Measurements from ENCODE around the gene SUSD1.

SUSD1 gene

DNA sequence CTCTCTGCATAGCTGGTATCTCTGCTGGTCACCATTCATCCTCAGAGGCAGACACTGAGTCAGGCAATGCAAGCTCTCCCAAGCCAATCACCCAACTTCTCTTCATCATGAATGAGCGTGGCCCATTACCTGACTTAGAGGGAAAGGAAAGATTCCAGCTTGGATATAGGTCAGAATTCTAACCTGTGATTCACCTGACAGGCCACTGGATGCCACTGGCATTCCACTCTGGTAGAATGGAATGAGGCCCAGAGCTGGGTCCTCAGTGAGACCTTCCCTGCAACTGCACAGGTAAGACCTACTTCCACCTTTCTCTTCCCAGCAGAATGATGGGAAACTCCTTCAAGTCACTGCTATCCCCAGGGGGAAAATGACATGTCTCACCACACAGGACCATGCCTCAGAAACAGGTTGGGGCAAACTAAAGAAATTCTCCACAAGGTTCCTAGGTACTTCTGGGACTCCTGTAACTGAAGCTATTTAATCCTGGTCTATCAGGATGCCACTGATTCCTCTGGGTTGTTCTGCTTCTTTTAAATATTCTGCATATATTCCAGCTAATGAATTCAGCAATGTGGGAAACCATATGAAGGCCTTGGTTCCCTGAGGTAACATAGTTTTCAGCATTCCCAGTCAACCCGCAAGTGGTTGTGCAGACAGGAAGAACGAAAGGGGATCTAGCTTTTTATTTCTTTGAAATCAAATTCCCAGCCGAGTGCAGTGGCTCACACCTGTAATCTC is 62.0 kb downstream of the SUSD1 start:
- no peak overlapping the region for H3K4me2 ChIP-seq (ENCODE audit: low read length)
- H2BK120ac ChIP-seq (ENCODE audit: low read depth, low read length): no peak overlapping the region
- H3K27me3 ChIP-seq (ENCODE audit: insufficient read depth, low read length, poor library complexity): no peaks in the 10 kb centered on the region
- no peak overlapping the region for H2BK15ac ChIP-seq (replicated peaks; ENCODE audit: low read depth)
- no peak overlapping the region for H2AK5ac ChIP-seq (ENCODE audit: low read length)
- no peaks in the 10 kb centered on the region for H3K79me2 ChIP-seq (ENCODE audit: control insufficient read depth, insufficient read depth, low read length)
- H3K36me3 ChIP-seq (ENCODE audit: control insufficient read depth, insufficient read depth, low read length): no peaks in the 10 kb centered on the region
- H3K18ac ChIP-seq (ENCODE audit: low read length): no peak overlapping the region
- peak; percentile 80 for DNase-seq
- no peak overlapping the region for H4K5ac ChIP-seq (ENCODE audit: low read length)
- no peak overlapping the region for H3K23ac ChIP-seq (ENCODE audit: low read length)
- no CpG with 5 or more reads among the region's 4 CpGs for WGBS (ENCODE audit: extremely low coverage, insufficient coverage, low lambda C conversion rate)
- no peak overlapping the region for H3K27ac ChIP-seq (ENCODE audit: low read depth, low read length)
- H3K4ac ChIP-seq (ENCODE audit: low read depth, low read length): no peak overlapping the region
- H4K8ac ChIP-seq (ENCODE audit: low read depth, low read length): no peak overlapping the region
- no peak overlapping the region for H3K9ac ChIP-seq (ENCODE audit: low read length)
- H3K4me3 ChIP-seq (ENCODE audit: low read length): no peak overlapping the region
- no peak overlapping the region for H2BK5ac ChIP-seq (ENCODE audit: low read length)
- no peak overlapping the region for H3K56ac ChIP-seq (ENCODE audit: low read length)
- H3K4me1 ChIP-seq (ENCODE audit: control insufficient read depth, low read depth, low read length): no peaks in the 10 kb centered on the region
- no peaks in the 10 kb centered on the region for H3K79me1 ChIP-seq (ENCODE audit: low read length)

DNA sequence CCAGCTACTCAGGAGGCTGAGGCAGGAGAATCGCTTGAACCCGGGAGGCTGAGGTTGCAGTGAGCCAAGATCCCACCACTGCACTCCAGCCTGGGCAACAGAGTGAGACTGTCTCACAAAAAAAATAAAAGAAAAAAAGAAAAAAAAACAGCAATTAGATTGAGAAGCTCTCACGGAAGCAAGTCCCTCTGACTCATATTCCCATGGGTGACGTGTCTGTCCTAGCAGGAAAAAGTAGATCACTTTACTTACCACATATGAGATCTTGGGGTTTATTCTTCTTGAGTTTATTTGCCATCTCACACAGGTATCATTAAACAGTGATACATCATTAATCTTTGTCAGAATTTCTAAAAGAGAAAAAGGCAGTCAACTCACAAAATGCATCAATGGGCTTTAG is 62.6 kb downstream of the SUSD1 start:
- no peak for DNase-seq
- no CpG with 5 or more reads among the region's 4 CpGs for WGBS (ENCODE audit: extremely low coverage, insufficient coverage, low lambda C conversion rate)
- H2AK5ac ChIP-seq (ENCODE audit: low read length): no peak overlapping the region

DNA sequence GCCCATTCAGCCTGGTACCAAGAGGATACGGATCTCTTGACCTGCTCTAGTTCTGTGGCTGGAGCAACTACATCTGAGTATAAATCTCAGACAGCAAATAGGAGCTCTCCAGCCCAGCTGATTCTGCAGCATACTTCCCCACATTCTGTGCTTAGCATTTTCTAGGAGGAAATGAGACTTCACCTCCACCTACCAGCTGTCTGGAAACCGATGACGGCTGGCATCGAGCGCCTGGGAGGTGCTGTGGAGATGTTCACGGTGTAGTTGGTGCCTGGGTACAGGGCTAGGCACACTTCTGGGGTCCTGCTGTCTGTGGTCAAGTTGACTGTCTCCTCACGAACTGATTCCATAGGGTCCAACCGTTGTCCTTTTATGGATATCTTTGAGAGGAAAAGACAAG is 63.6 kb downstream of the SUSD1 start:
- H3K4ac ChIP-seq (ENCODE audit: low read depth, low read length): no peak overlapping the region
- no peaks in the 10 kb centered on the region for H3K79me1 ChIP-seq (ENCODE audit: low read length)
- H3K27ac ChIP-seq (ENCODE audit: low read depth, low read length): no peak overlapping the region
- H3K79me2 ChIP-seq (ENCODE audit: control insufficient read depth, insufficient read depth, low read length): no peaks in the 10 kb centered on the region
- no peaks in the 10 kb centered on the region for H3K36me3 ChIP-seq (ENCODE audit: control insufficient read depth, insufficient read depth, low read length)
- H4K5ac ChIP-seq (ENCODE audit: low read length): no peak overlapping the region
- no peak overlapping the region for H4K8ac ChIP-seq (ENCODE audit: low read depth, low read length)
- no peak overlapping the region for H3K56ac ChIP-seq (ENCODE audit: low read length)
- no peak for DNase-seq
- H3K9ac ChIP-seq (ENCODE audit: low read length): no peak overlapping the region
- no CpG with 5 or more reads among the region's 8 CpGs for WGBS (ENCODE audit: extremely low coverage, insufficient coverage, low lambda C conversion rate)
- no peak overlapping the region for H3K18ac ChIP-seq (ENCODE audit: low read length)
- H3K23ac ChIP-seq (ENCODE audit: low read length): no peak overlapping the region
- H3K4me1 ChIP-seq (ENCODE audit: control insufficient read depth, low read depth, low read length): no peaks in the 10 kb centered on the region
- no peak overlapping the region for H3K4me2 ChIP-seq (ENCODE audit: low read length)
- no peak overlapping the region for H2BK15ac ChIP-seq (replicated peaks; ENCODE audit: low read depth)
- H2BK120ac ChIP-seq (ENCODE audit: low read depth, low read length): no peak overlapping the region
- no peak overlapping the region for H2BK5ac ChIP-seq (ENCODE audit: low read length)
- H3K27me3 ChIP-seq (ENCODE audit: insufficient read depth, low read length, poor library complexity): no peaks in the 10 kb centered on the region
- no peak overlapping the region for H3K4me3 ChIP-seq (ENCODE audit: low read length)
- no peak overlapping the region for H2AK5ac ChIP-seq (ENCODE audit: low read length)

More for the DNA sequence above, 62.6 kb downstream of the SUSD1 start:
- Histone ChIP-seq H3K27ac (ENCODE audit: low read depth, low read length) (no peak overlapping the region), H3K79me1 (ENCODE audit: low read length) (no peaks in the 10 kb centered on the region), H3K79me2 (ENCODE audit: control insufficient read depth, insufficient read depth, low read length) (no peaks in the 10 kb centered on the region), H3K4me2 (ENCODE audit: low read length) (no peak overlapping the region), H3K36me3 (ENCODE audit: control insufficient read depth, insufficient read depth, low read length) (no peaks in the 10 kb centered on the region), H2BK5ac (ENCODE audit: low read length) (no peak overlapping the region), H3K27me3 (ENCODE audit: insufficient read depth, low read length, poor library complexity) (no peaks in the 10 kb centered on the region), H3K9ac (ENCODE audit: low read length) (no peak overlapping the region), H3K4me1 (ENCODE audit: control insufficient read depth, low read depth, low read length) (no peaks in the 10 kb centered on the region), H3K23ac (ENCODE audit: low read length) (no peak overlapping the region), H2BK120ac (ENCODE audit: low read depth, low read length) (no peak overlapping the region), H3K4me3 (ENCODE audit: low read length) (no peak overlapping the region), H3K4ac (ENCODE audit: low read depth, low read length) (no peak overlapping the region), H3K56ac (ENCODE audit: low read length) (no peak overlapping the region), H3K18ac (ENCODE audit: low read length) (no peak overlapping the region), H4K8ac (ENCODE audit: low read depth, low read length) (no peak overlapping the region), H2BK15ac (replicated peaks; ENCODE audit: low read depth) (no peak overlapping the region), H4K5ac (ENCODE audit: low read length) (no peak overlapping the region)

DNA sequence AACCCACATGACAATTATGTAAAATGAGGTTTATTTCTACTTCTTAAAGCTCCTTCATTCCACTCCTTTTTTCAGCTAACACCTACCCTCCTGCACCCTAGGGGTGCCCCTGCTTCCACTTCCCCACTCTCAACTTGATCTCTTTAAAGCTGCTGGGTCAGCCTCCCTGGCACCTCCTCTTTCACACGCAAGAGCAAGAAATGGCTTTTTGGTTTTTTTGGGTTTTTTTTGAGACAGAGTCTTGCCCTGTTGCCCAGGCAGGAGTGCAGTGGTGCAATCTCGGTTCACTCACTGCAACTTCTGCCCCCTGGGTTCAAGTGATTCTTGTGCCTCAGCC is 64.4 kb downstream of the SUSD1 start:
- no peak for DNase-seq
- Histone ChIP-seq H4K8ac (ENCODE audit: low read depth, low read length) (no peak overlapping the region), H3K4me3 (ENCODE audit: low read length) (no peak overlapping the region), H3K56ac (ENCODE audit: low read length) (no peak overlapping the region), H3K79me1 (ENCODE audit: low read length) (no peaks in the 10 kb centered on the region), H3K36me3 (ENCODE audit: control insufficient read depth, insufficient read depth, low read length) (no peaks in the 10 kb centered on the region), H2BK15ac (replicated peaks; ENCODE audit: low read depth) (no peak overlapping the region), H3K27me3 (ENCODE audit: insufficient read depth, low read length, poor library complexity) (no peaks in the 10 kb centered on the region), H2BK5ac (ENCODE audit: low read length) (no peak overlapping the region), H3K23ac (ENCODE audit: low read length) (no peak overlapping the region), H3K4ac (ENCODE audit: low read depth, low read length) (no peak overlapping the region), H3K18ac (ENCODE audit: low read length) (no peak overlapping the region), H3K4me2 (ENCODE audit: low read length) (no peak overlapping the region), H3K4me1 (ENCODE audit: control insufficient read depth, low read depth, low read length) (no peaks in the 10 kb centered on the region), H2BK120ac (ENCODE audit: low read depth, low read length) (no peak overlapping the region), H3K9ac (ENCODE audit: low read length) (no peak overlapping the region), H3K27ac (ENCODE audit: low read depth, low read length) (no peak overlapping the region), H4K5ac (ENCODE audit: low read length) (no peak overlapping the region), H2AK5ac (ENCODE audit: low read length) (no peak overlapping the region), H3K79me2 (ENCODE audit: control insufficient read depth, insufficient read depth, low read length) (no peaks in the 10 kb centered on the region)
- WGBS (ENCODE audit: extremely low coverage, insufficient coverage, low lambda C conversion rate): no CpG with 5 or more reads among the region's 2 CpGs

- no peak overlapping the region for H3K4me3 ChIP-seq (ENCODE audit: low read length)
- no peak overlapping the region for H3K27ac ChIP-seq (ENCODE audit: low read depth, low read length)
- peak; percentile 37 for DNase-seq
- H2BK120ac ChIP-seq (ENCODE audit: low read depth, low read length): no peak overlapping the region
- no peak overlapping the region for H3K18ac ChIP-seq (ENCODE audit: low read length)
- H3K4me1 ChIP-seq (ENCODE audit: control insufficient read depth, low read depth, low read length): no peaks in the 10 kb centered on the region
- no peak overlapping the region for H2BK15ac ChIP-seq (replicated peaks; ENCODE audit: low read depth)
- H3K56ac ChIP-seq (ENCODE audit: low read length): no peak overlapping the region
- H3K23ac ChIP-seq (ENCODE audit: low read length): no peak overlapping the region
- no peak overlapping the region for H2BK5ac ChIP-seq (ENCODE audit: low read length)
- H3K9ac ChIP-seq (ENCODE audit: low read length): no peak overlapping the region
- H4K8ac ChIP-seq (ENCODE audit: low read depth, low read length): no peak overlapping the region
- no peak overlapping the region for H2AK5ac ChIP-seq (ENCODE audit: low read length)
- WGBS (ENCODE audit: extremely low coverage, insufficient coverage, low lambda C conversion rate): no CpG with 5 or more reads among the region's 9 CpGs
- no peaks in the 10 kb centered on the region for H3K27me3 ChIP-seq (ENCODE audit: insufficient read depth, low read length, poor library complexity)
- no peaks in the 10 kb centered on the region for H3K79me1 ChIP-seq (ENCODE audit: low read length)
- H3K4me2 ChIP-seq (ENCODE audit: low read length): no peak overlapping the region
- no peaks in the 10 kb centered on the region for H3K36me3 ChIP-seq (ENCODE audit: control insufficient read depth, insufficient read depth, low read length)
- no peaks in the 10 kb centered on the region for H3K79me2 ChIP-seq (ENCODE audit: control insufficient read depth, insufficient read depth, low read length)
- H4K5ac ChIP-seq (ENCODE audit: low read length): no peak overlapping the region
- H3K4ac ChIP-seq (ENCODE audit: low read depth, low read length): no peak overlapping the region
Measured at GRCh38 chr9:112110094-112110776, 64.9 kb downstream of the SUSD1 start.

Measured in mesendoderm (in vitro differentiated cells).